ENCODE measurements around the gene PKN1.

Gene PKN1

DNA sequence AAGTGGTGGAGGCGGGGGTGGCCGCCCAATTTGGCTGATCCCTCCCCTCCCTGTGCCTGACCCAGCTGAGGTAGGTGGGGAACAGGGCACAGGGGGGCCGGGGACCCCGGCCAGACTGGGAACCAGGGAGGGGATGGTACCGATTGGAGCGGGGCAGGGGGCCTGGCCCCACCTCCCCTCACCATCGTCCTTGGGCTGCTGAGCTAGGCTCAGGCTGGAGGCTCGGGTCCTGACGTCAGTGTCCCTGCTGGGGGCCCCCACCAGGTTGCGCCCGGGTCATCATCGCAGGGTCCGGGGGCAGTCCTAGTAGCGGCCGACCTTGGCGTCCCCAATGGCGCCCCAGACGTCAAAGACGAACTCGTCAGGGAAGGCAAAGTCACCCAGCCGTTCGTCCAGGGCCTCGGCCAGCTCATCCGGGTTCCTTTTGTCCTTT lies 45.0 kb downstream of the PKN1 start:
- Histone ChIP-seq H3K4me3 (replicated peaks; ENCODE audit: insufficient read depth, low read length) (no peak overlapping the region), H3K27ac (replicated peaks) (no peak overlapping the region), H3K27me3 (ENCODE audit: insufficient read depth, poor library complexity, severe bottlenecking) (peaks cover 9% of the 10 kb centered on the region)
- DNase-seq (ENCODE audit: low read depth in 1 of 2, low spot score in 1 of 2): no peak
- TF ChIP-seq GABPA (IDR thresholded peaks at IDR 0.05; ENCODE audit: low read depth) (no peak), CTCF (IDR thresholded peaks at IDR 0.05; ENCODE audit: insufficient read depth, low read length) (no peak), SPI1 (IDR thresholded peaks at IDR 0.05; ENCODE audit: borderline replicate concordance, low read depth) (no peak), POLR2AphosphoS5 (IDR thresholded peaks at IDR 0.05; ENCODE audit: low read depth) (no peak)
- TF ChIP-seq, protein P1, sequence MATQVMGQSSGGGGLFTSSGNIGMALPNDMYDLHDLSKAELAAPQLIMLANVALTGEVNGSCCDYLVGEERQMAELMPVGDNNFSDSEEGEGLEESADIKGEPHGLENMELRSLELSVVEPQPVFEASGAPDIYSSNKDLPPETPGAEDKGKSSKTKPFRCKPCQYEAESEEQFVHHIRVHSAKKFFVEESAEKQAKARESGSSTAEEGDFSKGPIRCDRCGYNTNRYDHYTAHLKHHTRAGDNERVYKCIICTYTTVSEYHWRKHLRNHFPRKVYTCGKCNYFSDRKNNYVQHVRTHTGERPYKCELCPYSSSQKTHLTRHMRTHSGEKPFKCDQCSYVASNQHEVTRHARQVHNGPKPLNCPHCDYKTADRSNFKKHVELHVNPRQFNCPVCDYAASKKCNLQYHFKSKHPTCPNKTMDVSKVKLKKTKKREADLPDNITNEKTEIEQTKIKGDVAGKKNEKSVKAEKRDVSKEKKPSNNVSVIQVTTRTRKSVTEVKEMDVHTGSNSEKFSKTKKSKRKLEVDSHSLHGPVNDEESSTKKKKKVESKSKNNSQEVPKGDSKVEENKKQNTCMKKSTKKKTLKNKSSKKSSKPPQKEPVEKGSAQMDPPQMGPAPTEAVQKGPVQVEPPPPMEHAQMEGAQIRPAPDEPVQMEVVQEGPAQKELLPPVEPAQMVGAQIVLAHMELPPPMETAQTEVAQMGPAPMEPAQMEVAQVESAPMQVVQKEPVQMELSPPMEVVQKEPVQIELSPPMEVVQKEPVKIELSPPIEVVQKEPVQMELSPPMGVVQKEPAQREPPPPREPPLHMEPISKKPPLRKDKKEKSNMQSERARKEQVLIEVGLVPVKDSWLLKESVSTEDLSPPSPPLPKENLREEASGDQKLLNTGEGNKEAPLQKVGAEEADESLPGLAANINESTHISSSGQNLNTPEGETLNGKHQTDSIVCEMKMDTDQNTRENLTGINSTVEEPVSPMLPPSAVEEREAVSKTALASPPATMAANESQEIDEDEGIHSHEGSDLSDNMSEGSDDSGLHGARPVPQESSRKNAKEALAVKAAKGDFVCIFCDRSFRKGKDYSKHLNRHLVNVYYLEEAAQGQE (IDR thresholded peaks at IDR 0.05; ENCODE audit: insufficient replicate concordance, low read depth): no peak

- no peak for DNase-seq (ENCODE audit: low read depth in 1 of 2, low spot score in 1 of 2)
- no peak for TF ChIP-seq GABPA (IDR thresholded peaks at IDR 0.05; ENCODE audit: low read depth)
- no peak for TF ChIP-seq POLR2AphosphoS5 (IDR thresholded peaks at IDR 0.05; ENCODE audit: low read depth)
- TF ChIP-seq, protein P1 (IDR thresholded peaks at IDR 0.05; ENCODE audit: insufficient replicate concordance, low read depth): no peak
- TF ChIP-seq CTCF (IDR thresholded peaks at IDR 0.05; ENCODE audit: insufficient read depth, low read length): no peak
- no peak for TF ChIP-seq SPI1 (IDR thresholded peaks at IDR 0.05; ENCODE audit: borderline replicate concordance, low read depth)
- no peak overlapping the region for H3K27ac ChIP-seq (replicated peaks)
- peaks cover 5% of the 10 kb centered on the region for H3K27me3 ChIP-seq (ENCODE audit: insufficient read depth, poor library complexity, severe bottlenecking)
- H3K4me3 ChIP-seq (replicated peaks; ENCODE audit: insufficient read depth, low read length): no peak overlapping the region
Observed at GRCh38 chr19:14479309-14479974, 46.3 kb downstream of the PKN1 start.

DNA sequence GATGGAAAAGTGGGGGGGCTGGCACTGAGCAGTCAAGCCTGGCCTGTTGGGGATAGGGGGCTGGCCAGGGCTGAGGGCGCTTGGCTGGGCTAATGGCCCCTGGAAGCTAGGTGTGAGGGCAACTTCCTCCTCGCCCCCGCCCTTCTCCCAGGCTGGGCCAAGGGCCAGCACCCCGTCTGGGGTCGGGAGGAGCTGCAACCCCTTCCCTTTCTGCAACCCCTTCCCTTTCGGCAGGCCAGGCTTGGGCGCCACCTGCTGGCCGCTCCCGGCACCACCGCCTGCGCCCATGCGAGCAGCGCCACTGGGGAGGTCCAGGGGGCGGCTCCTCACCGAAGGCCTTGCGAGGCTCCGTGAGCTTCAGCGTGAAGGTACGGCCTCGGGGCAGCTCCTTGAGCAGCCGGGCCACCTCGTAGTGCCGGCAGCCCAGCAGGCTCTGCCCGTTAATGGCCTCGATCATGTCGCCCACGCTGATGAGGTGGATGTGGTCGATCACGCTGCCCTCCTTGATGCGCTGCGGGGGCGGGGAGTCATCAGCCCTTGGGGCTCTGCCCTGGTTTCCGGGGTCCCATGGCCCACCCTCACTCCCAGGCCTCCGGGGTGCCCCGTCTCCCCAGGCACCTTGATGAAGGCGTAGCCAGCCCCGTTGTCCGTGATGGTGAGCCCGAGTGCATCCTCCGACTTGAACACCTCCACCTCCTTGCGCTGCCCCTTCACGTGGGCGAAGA lies 47.0 kb downstream of the PKN1 start:
- TF ChIP-seq, protein P1 (IDR thresholded peaks at IDR 0.05; ENCODE audit: insufficient replicate concordance, low read depth): no peak
- peak; percentile 67 for TF ChIP-seq CTCF (IDR thresholded peaks at IDR 0.05; ENCODE audit: insufficient read depth, low read length)
- no peak for TF ChIP-seq POLR2AphosphoS5 (IDR thresholded peaks at IDR 0.05; ENCODE audit: low read depth)
- TF ChIP-seq SPI1 (IDR thresholded peaks at IDR 0.05; ENCODE audit: borderline replicate concordance, low read depth): no peak
- TF ChIP-seq GABPA (IDR thresholded peaks at IDR 0.05; ENCODE audit: low read depth): no peak
- no peaks in the 10 kb centered on the region for H3K27me3 ChIP-seq (ENCODE audit: insufficient read depth, poor library complexity, severe bottlenecking)
- H3K27ac ChIP-seq (replicated peaks): no peak overlapping the region
- H3K4me3 ChIP-seq (replicated peaks; ENCODE audit: insufficient read depth, low read length): peak overlapping the region; percentile 15; the same call in 1 of the 2 replicates
- DNase-seq (ENCODE audit: low read depth in 1 of 2, low spot score in 1 of 2): peak; percentile 51 to 72

All from HL-60 (cell line).